GM06990 (cell line): ENCODE results near the gene GPC6.
"Not testable (repeated sequence)": the region's sequence is repeated elsewhere in the genome, so short reads cannot be mapped to it uniquely, and the experiment has no call there.

Experiments
- DNase-seq: peaks from one replicate; pipeline ENCODE4 v3.0.0-alpha.2; 2011; ENCODE audit not compliant: insufficient read length; ENCODE audit errors: extremely low read depth
- H3K27me3 ChIP-seq: replicated peaks from 2 replicates; pipeline ENCODE4 v1.6.0; 2011; ENCODE audit warnings: low read length; ENCODE audit not compliant: control insufficient read depth, insufficient read depth
- H3K36me3 ChIP-seq: 2 replicates; pipeline ENCODE4 v1.5.1; 2011; ENCODE audit warnings: low read length; ENCODE audit not compliant: control insufficient read depth, insufficient read depth
- H3K4me3 ChIP-seq: replicated peaks from 2 replicates; pipeline ENCODE4 v1.5.1; 2011; ENCODE audit warnings: low read depth, mild to moderate bottlenecking, control low read depth, low read length
- TF ChIP-seq, protein P1 (sequence below): IDR thresholded peaks from 2 replicates; pipeline ENCODE4 v1.5.1; 2011; ENCODE audit warnings: low read length, control low read depth, mild to moderate bottlenecking, inconsistent platforms; ENCODE audit not compliant: insufficient read depth, poor library complexity, severe bottlenecking

The GPC6 gene

DNA sequence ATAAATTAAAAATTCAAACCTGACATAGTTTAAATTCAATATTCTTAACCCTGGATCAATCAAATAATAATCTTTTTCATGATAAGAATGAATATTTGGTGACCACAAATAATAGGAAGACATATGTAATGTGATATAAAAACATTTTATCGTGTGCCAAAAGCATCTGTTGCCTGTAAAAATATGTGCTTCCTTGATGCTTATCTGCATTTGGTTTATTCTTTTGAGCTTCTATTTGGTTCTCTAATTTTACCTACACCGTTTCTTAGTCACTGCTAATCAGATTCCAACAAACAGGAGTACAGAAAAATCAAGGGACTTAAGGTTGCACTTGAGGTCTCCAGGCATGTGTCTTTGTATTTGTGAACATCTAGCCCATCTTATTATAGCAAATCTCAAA is 978.3 kb downstream of the GPC6 start:
- no peak for DNase-seq
- TF ChIP-seq, protein P1, sequence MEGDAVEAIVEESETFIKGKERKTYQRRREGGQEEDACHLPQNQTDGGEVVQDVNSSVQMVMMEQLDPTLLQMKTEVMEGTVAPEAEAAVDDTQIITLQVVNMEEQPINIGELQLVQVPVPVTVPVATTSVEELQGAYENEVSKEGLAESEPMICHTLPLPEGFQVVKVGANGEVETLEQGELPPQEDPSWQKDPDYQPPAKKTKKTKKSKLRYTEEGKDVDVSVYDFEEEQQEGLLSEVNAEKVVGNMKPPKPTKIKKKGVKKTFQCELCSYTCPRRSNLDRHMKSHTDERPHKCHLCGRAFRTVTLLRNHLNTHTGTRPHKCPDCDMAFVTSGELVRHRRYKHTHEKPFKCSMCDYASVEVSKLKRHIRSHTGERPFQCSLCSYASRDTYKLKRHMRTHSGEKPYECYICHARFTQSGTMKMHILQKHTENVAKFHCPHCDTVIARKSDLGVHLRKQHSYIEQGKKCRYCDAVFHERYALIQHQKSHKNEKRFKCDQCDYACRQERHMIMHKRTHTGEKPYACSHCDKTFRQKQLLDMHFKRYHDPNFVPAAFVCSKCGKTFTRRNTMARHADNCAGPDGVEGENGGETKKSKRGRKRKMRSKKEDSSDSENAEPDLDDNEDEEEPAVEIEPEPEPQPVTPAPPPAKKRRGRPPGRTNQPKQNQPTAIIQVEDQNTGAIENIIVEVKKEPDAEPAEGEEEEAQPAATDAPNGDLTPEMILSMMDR = no peak
- Histone ChIP-seq H3K4me3 (no peak overlapping the region), H3K36me3 (no peaks in the 10 kb centered on the region), H3K27me3 (no peaks in the 10 kb centered on the region)

DNA sequence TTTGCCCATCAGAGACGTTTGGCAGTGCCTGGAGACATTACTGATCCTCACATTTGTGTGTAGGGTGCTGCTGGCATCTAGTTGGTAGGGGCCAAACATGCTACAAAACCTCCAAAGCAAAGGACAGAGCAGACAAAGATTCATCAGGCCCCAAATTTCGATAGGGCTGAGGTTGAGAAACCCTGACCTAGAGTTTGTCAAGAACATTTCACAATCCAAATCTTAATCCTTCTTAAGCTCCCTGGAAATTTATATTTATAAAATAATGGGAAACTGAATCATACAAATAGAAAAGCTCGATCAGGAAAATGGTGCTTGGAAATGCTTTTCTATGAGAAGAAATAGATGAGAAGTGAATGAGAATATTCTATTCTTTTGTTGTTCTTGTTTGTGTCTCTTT is 979.3 kb downstream of the GPC6 start:
- TF ChIP-seq, protein P1 = no peak
- DNase-seq = no peak
- no peaks in the 10 kb centered on the region for H3K27me3 ChIP-seq
- no peaks in the 10 kb centered on the region for H3K36me3 ChIP-seq
- H3K4me3 ChIP-seq = no peak overlapping the region

- H3K36me3 ChIP-seq = no peaks in the 10 kb centered on the region
- no peak overlapping the region for H3K4me3 ChIP-seq
- no peak for DNase-seq
- H3K27me3 ChIP-seq = no peaks in the 10 kb centered on the region
- TF ChIP-seq, protein P1 = no peak
Observed at GRCh38 chr13:94209117-94209516, 982.5 kb downstream of the GPC6 start.

GRCh38 chr13:94209913-94210312 is 983.3 kb downstream of the GPC6 start:
- H3K36me3 ChIP-seq, H3K4me3 ChIP-seq, H3K27me3 ChIP-seq, DNase-seq: not testable (repeated sequence)

DNA sequence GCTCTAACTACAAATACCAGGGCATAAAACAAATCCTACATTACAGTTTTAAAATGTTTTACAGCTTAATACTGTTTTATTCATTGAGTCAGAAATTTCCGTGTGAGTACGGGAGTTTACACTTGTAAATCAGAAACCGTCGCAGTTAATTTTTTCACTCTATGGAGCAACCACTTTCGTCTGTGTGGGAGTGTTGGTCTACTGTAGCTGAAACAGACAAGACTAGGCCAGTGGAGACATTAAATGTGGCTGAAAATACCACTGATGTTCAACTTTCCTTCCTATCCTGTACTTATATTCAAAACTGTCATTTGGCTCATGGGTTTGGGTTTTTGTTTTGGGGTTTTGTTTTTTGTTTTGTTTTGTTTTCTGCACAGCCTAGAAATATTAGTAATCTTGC is 984.2 kb downstream of the GPC6 start:
- DNase-seq = no peak
- Histone ChIP-seq H3K27me3 (no peaks in the 10 kb centered on the region), H3K36me3 (no peaks in the 10 kb centered on the region), H3K4me3 (no peak overlapping the region)
- TF ChIP-seq, protein P1 = no peak

DNA sequence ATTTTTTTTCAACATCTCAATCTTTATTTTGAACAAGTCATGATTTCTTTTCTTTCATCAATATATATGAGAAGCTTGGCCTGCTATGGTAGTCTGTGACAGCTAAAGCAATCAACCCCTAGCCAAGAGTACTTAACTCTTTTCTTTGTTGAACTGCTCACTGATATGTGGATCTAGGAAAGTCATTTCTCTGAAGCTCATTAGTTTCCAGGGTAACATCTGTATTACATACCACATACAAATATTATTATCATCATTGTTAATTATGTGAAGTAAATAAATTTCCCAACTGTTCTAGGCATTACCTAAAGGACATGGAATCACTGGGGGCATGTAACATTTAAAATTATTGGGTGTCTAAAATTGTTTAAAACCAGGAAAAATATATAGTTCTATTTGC is 985.6 kb downstream of the GPC6 start:
- TF ChIP-seq, protein P1 = no peak
- DNase-seq = no peak

More for the DNA sequence above, 985.6 kb downstream of the GPC6 start:
- H3K36me3 ChIP-seq = no peaks in the 10 kb centered on the region
- no peaks in the 10 kb centered on the region for H3K27me3 ChIP-seq
- no peak overlapping the region for H3K4me3 ChIP-seq
